GM12801 (cell line): ENCODE data around the gene HCRTR2.

ENCODE experiments used
- TF ChIP-seq, protein P1 (sequence below): IDR thresholded peaks from one replicate; pipeline ENCODE4 v1.5.1; 2011; ENCODE audit warnings: control low read depth; ENCODE audit not compliant: insufficient read length; ENCODE audit errors: extremely low read depth

HCRTR2 gene

DNA sequence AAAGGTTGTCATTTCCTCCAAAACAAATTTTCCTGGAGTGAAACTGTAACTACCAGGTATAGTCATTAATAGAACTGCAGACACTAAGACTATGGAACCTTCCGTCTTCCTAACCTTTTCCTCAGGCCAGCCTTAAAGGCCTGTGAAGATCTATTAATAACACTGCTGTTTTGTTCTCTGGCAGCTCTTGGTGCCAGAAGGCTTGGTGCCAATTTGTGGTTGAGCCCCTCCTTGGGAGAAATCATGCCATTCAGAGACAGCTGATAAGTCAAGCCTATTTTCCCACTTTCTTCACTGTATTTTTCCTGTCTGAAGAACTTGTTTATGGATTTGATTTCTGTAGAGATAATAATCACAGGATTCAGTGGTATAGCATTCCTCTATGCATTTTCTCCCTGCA, 64.8 kb downstream of the HCRTR2 start:
- TF ChIP-seq, protein P1, sequence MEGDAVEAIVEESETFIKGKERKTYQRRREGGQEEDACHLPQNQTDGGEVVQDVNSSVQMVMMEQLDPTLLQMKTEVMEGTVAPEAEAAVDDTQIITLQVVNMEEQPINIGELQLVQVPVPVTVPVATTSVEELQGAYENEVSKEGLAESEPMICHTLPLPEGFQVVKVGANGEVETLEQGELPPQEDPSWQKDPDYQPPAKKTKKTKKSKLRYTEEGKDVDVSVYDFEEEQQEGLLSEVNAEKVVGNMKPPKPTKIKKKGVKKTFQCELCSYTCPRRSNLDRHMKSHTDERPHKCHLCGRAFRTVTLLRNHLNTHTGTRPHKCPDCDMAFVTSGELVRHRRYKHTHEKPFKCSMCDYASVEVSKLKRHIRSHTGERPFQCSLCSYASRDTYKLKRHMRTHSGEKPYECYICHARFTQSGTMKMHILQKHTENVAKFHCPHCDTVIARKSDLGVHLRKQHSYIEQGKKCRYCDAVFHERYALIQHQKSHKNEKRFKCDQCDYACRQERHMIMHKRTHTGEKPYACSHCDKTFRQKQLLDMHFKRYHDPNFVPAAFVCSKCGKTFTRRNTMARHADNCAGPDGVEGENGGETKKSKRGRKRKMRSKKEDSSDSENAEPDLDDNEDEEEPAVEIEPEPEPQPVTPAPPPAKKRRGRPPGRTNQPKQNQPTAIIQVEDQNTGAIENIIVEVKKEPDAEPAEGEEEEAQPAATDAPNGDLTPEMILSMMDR: no peak

DNA sequence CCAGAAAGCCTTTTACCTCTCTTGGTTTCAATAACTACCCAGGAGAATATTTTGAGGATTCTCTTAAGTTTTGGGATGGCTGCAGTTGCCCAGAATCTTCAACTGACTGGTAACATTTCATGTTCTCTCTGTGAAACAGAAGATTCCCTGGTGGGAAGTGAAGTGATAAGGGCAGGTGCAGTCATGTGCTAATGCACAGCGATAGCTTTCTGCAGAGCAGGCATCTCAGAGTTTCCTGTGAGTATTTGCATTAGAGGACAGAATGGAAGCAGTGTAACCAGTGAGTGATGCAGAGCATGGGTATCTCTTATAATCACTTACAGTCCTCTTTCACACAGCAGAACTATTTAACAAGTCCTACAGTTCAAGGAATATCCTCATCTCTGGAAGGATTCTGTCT, 76.1 kb downstream of the HCRTR2 start:
- TF ChIP-seq, protein P1: no peak

DNA sequence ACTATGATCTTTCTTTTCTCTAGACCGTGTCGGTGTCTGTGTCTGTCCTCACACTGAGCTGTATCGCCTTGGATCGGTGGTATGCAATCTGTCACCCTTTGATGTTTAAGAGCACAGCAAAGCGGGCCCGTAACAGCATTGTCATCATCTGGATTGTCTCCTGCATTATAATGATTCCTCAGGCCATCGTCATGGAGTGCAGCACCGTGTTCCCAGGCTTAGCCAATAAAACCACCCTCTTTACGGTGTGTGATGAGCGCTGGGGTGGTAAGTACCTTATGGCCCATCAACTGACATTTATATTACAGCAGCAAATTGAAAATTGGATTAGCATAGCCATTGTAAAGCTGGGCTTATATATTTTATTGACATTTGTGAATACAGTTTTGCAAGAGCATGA, 80.8 kb downstream of the HCRTR2 start:
- TF ChIP-seq, protein P1: no peak

DNA sequence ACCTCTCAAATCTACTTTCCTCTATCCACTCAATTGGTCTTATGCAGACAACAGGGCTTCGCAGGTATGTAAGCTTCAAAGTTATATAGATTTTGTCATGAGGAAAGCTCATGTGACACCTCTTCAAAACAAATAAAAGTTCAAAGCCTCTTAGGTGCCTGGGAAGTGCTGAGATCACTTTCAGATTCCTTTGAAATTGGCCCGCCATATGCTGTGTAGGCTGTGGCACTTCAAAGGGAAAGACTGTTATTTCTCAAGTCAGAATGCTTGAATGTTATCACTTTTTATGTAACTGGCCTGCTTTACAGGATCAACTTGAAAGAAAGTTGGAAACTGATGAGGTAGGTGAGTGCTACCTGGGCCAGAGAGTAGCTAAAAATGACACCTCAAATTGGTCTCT, 85.9 kb downstream of the HCRTR2 start:
- TF ChIP-seq, protein P1: no peak

DNA sequence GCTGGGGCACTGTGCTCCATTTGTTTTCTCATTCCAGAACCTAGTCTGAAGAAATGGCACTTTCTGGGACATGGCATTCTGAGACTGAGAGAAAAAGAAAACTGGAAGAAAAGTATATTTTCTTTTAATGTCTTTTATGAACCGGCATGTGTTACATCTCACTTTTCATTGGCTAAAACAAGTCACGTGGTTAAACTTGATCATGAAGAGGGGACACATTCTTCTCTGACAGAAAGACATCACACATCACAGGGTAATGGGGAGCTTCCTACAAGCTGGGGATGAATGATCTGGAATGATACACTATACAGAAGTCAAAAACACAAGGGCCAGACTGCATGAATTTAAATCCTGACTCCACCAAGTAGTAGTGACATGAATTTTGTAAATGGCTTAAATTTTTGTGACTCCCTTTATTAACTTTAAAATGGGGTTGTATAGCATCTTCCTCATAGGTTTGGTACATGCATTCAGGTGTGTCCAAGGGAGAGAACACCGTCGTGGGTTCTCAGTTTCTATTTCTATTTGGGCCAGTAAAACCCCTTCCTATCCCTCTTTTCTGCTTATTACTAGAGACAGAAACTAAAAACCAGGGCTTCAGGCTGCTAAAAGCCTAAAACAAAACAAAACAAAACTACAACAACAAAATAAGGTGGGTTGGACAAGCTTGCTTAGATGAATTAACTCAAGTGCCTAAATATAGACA, 91.2 kb downstream of the HCRTR2 start:
- TF ChIP-seq, protein P1: no peak

DNA sequence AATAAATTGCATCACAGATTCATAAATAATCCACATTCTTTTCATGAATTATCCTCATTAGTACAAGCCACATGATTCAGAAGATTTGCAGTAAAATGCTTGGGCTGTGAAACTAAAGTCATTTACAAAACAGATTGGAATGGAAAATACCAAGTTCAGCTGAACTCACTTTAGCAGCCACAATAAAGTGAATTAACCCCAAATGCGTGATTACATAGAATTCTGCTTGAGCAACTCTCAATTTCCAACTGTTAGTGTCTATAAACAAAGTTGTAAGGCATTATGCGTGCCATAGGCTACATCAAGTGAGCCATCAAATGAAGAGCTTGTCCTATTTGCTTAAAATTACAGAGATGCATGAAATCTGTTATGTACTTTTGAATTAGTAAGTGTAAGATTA, 92.6 kb downstream of the HCRTR2 start:
- TF ChIP-seq, protein P1: no peak

DNA sequence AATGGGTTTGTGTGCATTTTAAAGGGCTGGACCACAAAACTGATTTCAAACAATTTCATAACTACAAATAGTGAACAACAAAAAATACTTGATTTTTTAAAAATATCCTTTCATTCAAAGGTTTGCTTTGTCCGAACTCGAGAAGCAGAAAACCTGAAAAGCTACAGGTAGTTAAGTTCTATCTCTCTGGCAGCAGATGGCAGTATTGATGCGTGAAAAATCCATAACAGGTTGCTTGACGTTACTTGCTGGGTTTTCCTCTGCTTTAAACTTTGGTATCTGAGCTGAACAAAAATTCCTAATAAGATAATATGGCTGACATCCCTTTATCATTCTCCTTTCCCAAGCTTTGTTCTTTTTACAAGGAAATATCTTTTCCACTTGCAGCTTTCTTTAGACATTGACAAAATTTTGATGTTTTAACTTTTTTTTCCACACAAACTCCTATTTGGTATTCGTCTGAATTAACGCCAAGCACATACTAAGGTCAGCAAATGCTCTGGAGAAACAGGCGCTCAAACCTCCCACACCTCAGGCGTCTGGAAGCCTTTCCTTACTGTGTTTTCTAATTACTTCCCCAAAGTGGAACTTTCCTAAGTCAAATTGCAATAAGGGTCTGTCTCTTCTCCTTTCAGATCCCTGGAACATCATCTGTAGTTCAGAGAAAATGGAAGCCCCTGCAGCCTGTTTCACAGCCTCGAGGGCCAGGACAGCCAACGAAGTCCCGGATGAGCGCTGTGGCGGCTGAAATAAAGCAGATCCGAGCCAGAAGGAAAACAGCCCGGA, 102.6 kb downstream of the HCRTR2 start:
- TF ChIP-seq, protein P1: no peak
